Cardiac muscle cell (in vitro differentiated cells and primary cell): ENCODE measurements around the gene NCF2. TPM values are rescaled to one million over a fixed set of nuclear protein-coding genes. Genes with fewer than 3 reads are reported as not detected.
"Not testable (repeated sequence)": the region's sequence is repeated elsewhere in the genome, so short reads cannot be mapped to it uniquely, and the experiment has no call there.

Source experiments
- DNase-seq, 2 donors: peaks; one replicate each; pipeline versions ENCODE4 v3.0.0 to v3.0.0-alpha.2; 2010 to 2017; ENCODE audit warnings: low read depth in 1 of 2, low spot score in 1 of 2
- H3K27ac ChIP-seq: fragments of 200-600 bp; sonication (generic); 2 replicates; pipeline ENCODE4 v1.5.1; 2016
- H3K27me3 ChIP-seq: fragments of 200-600 bp; sonication (generic); 2 replicates; pipeline ENCODE4 v1.6.0; 2016; ENCODE audit warnings: control low read depth
- H3K36me3 ChIP-seq: fragments of 200-600 bp; sonication (generic); 2 replicates; pipeline ENCODE4 v1.5.1; 2016; ENCODE audit warnings: control low read depth
- H3K4me1 ChIP-seq: fragments of 200-600 bp; sonication (generic); 2 replicates; pipeline ENCODE4 v1.8.1; 2017; ENCODE audit warnings: low read depth, mild to moderate bottlenecking, mixed run types
- H3K4me3 ChIP-seq: fragments of 200-600 bp; sonication (generic); 2 replicates; pipeline ENCODE4 v1.5.1; 2016; ENCODE audit warnings: mild to moderate bottlenecking
- H3K9me3 ChIP-seq: fragments of 200-600 bp; sonication (generic); 2 replicates; pipeline ENCODE4 v1.5.1; 2017; ENCODE audit warnings: low read depth, mild to moderate bottlenecking, control low read depth
- polyA plus RNA-seq: library from polyadenylated mRNA; unstranded; fragments of >200 nt; fragmentation: Nextera tagmentation; extraction: Ambion mirVana; gene quantifications from 2 replicates; pipeline ENCODE4 v1.2.1, GENCODE V29; 2016
- total RNA-seq: library from RNA; depleted of rRNA; stranded (reverse); fragments of >200 nt; gene quantifications from 2 replicates; pipeline ENCODE4 v1.2.3, GENCODE V29; 2016
- TF ChIP-seq, protein P1 (sequence below): IDR thresholded peaks from 2 replicates; pipeline ENCODE4 v1.5.1; 2012; ENCODE audit warnings: low read depth, mild to moderate bottlenecking, low read length

The NCF2 gene
- total and polyA plus RNA-seq, 2 experiments from 2014 or later, result 0.06 to 1.5 TPM

DNA sequence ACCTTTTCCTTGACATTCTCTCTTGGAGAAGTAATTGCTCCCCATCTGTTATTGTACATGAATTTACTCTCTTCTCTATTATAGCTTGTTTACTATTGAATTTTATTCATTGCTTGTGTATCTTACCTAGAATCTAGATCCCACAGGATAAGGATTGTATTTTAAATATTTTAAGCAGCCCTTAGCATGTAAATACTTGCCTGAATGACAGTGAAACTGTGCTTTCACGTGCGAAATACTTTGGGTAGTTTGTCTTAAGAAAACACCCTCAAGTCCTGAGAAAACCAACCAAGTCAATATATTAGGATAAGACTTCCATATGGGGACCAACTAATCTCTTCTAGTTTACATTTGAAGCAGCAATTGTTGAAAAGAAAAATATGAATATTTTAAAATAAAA, 30.1 kb upstream of the NCF2 start:
- Histone ChIP-seq H3K4me1 (no peaks in the 10 kb centered on the region), H3K4me3 (no peak overlapping the region), H3K36me3 (no peaks in the 10 kb centered on the region), H3K27me3 (no peaks in the 10 kb centered on the region), H3K9me3 (no peaks in the 10 kb centered on the region), H3K27ac (no peak overlapping the region)
- DNase-seq, result no peak
- TF ChIP-seq, protein P1, sequence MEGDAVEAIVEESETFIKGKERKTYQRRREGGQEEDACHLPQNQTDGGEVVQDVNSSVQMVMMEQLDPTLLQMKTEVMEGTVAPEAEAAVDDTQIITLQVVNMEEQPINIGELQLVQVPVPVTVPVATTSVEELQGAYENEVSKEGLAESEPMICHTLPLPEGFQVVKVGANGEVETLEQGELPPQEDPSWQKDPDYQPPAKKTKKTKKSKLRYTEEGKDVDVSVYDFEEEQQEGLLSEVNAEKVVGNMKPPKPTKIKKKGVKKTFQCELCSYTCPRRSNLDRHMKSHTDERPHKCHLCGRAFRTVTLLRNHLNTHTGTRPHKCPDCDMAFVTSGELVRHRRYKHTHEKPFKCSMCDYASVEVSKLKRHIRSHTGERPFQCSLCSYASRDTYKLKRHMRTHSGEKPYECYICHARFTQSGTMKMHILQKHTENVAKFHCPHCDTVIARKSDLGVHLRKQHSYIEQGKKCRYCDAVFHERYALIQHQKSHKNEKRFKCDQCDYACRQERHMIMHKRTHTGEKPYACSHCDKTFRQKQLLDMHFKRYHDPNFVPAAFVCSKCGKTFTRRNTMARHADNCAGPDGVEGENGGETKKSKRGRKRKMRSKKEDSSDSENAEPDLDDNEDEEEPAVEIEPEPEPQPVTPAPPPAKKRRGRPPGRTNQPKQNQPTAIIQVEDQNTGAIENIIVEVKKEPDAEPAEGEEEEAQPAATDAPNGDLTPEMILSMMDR, result no peak

DNA sequence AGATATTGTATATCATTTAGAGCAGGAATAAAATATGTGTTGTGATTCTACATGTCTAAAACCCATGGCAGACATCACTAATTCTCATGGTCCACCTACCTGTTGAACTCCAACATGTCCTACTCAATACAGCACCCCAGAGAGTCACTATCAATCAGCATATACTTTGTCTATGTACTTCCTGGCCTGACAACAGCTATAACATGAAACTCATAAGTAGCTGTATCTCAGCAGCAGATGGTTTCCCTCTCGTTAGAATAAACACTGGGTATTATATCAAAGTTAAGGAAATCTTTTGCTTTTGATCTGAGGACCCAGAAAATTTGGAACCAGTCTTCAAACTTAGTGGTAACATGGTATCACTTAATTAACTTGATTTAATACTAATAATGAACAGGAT, 29.5 kb upstream of the NCF2 start:
- H3K4me1 ChIP-seq, result no peaks in the 10 kb centered on the region
- no peak overlapping the region for H3K4me3 ChIP-seq
- TF ChIP-seq, protein P1, result no peak
- H3K27me3 ChIP-seq, result no peaks in the 10 kb centered on the region
- no peak for DNase-seq
- H3K36me3 ChIP-seq, result no peaks in the 10 kb centered on the region
- no peak overlapping the region for H3K27ac ChIP-seq
- no peaks in the 10 kb centered on the region for H3K9me3 ChIP-seq

DNA sequence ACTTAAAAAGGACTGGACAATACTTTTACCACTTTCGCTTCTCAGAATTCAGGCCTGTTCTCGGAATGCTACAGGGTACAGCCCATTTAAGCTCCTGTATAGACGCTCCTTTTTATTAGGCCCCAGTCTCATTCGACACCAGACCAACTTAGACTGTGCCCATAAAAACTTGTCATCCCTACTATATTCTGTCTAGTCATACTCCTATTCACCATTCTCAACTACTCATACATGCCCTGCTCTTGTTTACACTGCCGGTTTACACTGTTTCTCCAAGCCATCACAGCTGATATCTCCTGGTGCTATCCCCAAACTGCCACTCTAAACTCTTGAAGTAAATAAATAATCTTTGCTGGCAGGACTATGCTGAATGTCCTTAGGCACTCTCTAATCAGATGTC, 27.9 kb upstream of the NCF2 start:
- H3K27me3 ChIP-seq, H3K27ac ChIP-seq, H3K36me3 ChIP-seq, DNase-seq, H3K4me3 ChIP-seq, H3K4me1 ChIP-seq, H3K9me3 ChIP-seq: not testable (repeated sequence)

DNA sequence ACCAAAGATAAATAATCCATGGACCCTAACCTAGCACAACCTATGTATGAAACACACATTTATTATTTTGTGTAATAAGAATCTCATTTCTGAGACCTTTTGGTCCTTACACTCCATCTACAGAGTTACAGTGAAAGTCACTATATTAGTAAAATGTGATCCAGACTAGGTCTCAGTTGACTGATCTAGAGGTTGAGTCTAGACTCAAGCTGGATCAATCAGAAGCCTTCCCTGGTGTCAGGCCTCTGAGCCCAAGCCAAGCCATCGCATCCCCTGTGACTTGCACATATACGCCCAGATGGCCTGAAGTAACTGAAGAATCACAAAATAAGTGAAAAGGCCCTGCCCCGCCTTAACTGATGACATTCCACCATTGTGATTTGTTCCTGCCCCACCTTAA, 22.7 kb upstream of the NCF2 start:
- not testable (repeated sequence) for H3K36me3 ChIP-seq, H3K4me3 ChIP-seq, H3K9me3 ChIP-seq, DNase-seq, H3K4me1 ChIP-seq, H3K27me3 ChIP-seq, H3K27ac ChIP-seq

DNA sequence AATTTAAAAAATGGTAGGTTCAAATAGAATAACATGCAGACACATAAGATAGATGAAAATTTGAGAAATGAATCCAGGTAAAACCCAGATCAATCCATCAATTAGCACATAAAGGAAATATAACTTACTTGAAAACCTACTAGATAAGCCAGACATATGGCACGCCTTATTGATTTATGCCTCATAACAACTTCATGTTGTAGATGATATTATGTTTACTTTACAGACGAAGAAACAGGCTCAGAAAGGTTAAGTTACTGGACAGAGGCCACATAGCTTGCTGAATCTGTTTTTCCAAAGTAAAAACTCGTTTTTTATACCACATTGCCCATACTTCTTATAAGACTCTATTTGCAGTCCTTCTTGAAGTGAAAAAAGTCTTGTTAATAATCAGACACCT, 22.1 kb upstream of the NCF2 start:
- no peak overlapping the region for H3K4me3 ChIP-seq
- no peaks in the 10 kb centered on the region for H3K36me3 ChIP-seq
- no peak for DNase-seq
- no peaks in the 10 kb centered on the region for H3K27me3 ChIP-seq
- no peak overlapping the region for H3K27ac ChIP-seq
- H3K4me1 ChIP-seq, result no peaks in the 10 kb centered on the region
- TF ChIP-seq, protein P1, result no peak
- H3K9me3 ChIP-seq, result no peaks in the 10 kb centered on the region

DNA sequence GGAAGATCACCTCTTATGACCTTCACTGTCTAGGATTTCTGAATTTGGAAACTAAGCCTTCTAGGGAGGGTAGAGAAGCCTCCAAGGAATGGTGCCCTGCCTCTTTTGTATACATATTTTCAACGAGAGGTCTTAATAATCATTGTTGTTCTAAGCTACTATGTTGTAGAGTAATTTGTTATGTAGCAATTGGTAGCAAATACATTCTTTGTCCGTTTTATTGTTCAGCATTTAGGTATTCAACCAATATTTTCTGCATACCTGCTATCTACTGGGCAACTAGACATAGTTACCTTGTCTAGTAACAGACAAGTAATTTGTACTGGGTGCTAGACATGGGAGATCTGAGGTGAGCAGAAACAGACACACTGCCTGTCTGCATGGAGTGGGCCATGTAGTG, 20.8 kb upstream of the NCF2 start:
- TF ChIP-seq, protein P1, result no peak

DNA sequence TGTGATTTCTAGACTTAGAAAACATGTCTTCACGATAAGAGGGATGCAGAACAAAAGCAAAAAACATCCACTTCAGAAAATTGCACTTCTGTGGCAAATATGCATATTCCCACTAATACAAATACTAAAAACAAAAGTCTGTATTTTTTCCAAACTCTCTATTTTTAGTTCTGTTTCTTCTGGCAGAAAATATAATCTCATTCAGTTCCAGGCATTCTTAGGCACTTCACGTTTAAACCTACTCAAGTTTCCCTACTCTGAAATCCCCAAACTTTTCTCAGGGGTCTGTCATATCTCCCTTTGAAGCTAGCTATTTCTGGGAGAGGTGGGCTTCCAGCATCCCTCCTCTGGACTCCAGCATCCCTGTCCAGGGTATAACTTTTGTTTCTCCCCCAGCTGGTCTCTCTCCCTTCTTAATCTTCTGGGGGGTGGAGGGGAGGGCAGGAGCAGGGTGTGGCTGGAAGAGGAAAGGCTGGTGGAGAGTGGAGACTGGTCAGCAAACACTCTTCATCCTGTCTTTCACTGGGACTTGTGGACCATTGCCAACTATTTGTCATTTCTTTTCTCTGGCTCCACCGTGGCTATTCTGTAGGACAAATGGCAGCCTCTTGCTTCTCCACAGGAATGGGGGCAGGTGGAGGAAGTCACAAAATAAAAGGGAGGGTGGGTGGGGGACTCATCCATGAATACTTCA, 19.6 kb upstream of the NCF2 start:
- no peaks in the 10 kb centered on the region for H3K4me1 ChIP-seq
- H3K27me3 ChIP-seq, result no peaks in the 10 kb centered on the region
- H3K27ac ChIP-seq, result no peak overlapping the region
- no peaks in the 10 kb centered on the region for H3K9me3 ChIP-seq
- TF ChIP-seq, protein P1, result no peak
- H3K4me3 ChIP-seq, result no peak overlapping the region
- no peaks in the 10 kb centered on the region for H3K36me3 ChIP-seq
- no peak for DNase-seq

More for the DNA sequence above, 20.8 kb upstream of the NCF2 start:
- Histone ChIP-seq H3K4me1 (no peaks in the 10 kb centered on the region), H3K36me3 (no peaks in the 10 kb centered on the region), H3K27me3 (no peaks in the 10 kb centered on the region), H3K9me3 (no peaks in the 10 kb centered on the region), H3K27ac (no peak overlapping the region), H3K4me3 (no peak overlapping the region)
- no peak for DNase-seq
